PC-9 (cell line): ENCODE data around the gene BTLA. TPM values are rescaled to one million over a fixed set of nuclear protein-coding genes. Genes with fewer than 3 reads are reported as not detected.
"Not testable (repeated sequence)": the region's sequence is repeated elsewhere in the genome, so short reads cannot be mapped to it uniquely, and the experiment has no call there.

ENCODE experiments used
- BruUV-seq: library from RNA; stranded (reverse); fragments of 400-500 nt; replicated peaks from 2 replicates; lab custom pipeline; 2021; lab: Mats Ljungman, UMichigan
- CTCF ChIA-PET: fragments of 300-600 bp; sonication (Branson Sonifier 250); formaldehyde crosslinking; loops from one replicate; lab custom pipeline; 2022; ENCODE audit warnings: antibody characterized with exemption; lab: Charles Lee
- POLR2A ChIA-PET: fragments of 300-600 bp; sonication (Branson Sonifier 250); formaldehyde crosslinking; loops from one replicate; lab custom pipeline; 2022; ENCODE audit warnings: antibody characterized with exemption; ENCODE audit not compliant: unreplicated experiment; lab: Charles Lee
- DNase-seq, 2 experiments: peaks; one replicate each; pipeline versions ENCODE4 v3.0.0 to v3.0.0-alpha.2; 2015 to 2022; ENCODE audit warnings: mixed read lengths in 1 of 2
- H2AFZ ChIP-seq: fragments of 200-600 bp; sonication (generic); 2 replicates; pipeline ENCODE4 v1.8.1; 2017; ENCODE audit warnings: antibody characterized with exemption
- H3F3A ChIP-seq: fragments of 200-600 bp; sonication (generic); 2 replicates; pipeline ENCODE4 v1.8.1; 2017; ENCODE audit warnings: antibody characterized with exemption, mild to moderate bottlenecking, low read depth; ENCODE audit not compliant: insufficient read depth
- H3K27ac ChIP-seq: fragments of 200-600 bp; sonication (generic); 2 replicates; pipeline ENCODE4 v1.6.1; 2016; ENCODE audit warnings: mixed run types
- H3K27me3 ChIP-seq: fragments of 200-600 bp; sonication (generic); 2 replicates; pipeline ENCODE4 v1.6.1; 2016; ENCODE audit warnings: low read depth, mixed run types; ENCODE audit not compliant: insufficient read depth
- H3K36me3 ChIP-seq: fragments of 200-600 bp; sonication (generic); 2 replicates; pipeline ENCODE4 v1.6.1; 2016; ENCODE audit warnings: low read depth, mixed run types
- H3K4me1 ChIP-seq: fragments of 200-600 bp; sonication (generic); replicated peaks from 2 replicates; pipeline ENCODE4 v1.6.1; 2016; ENCODE audit warnings: mixed run types; ENCODE audit not compliant: insufficient read depth
- H3K4me2 ChIP-seq: fragments of 200-600 bp; sonication (generic); 2 replicates; pipeline ENCODE4 v1.6.1; 2017; ENCODE audit warnings: mixed run types
- H3K4me3 ChIP-seq: fragments of 200-600 bp; sonication (generic); 2 replicates; pipeline ENCODE4 v1.6.1; 2016; ENCODE audit warnings: mixed run types
- H3K79me2 ChIP-seq: fragments of 200-600 bp; sonication (generic); 2 replicates; pipeline ENCODE4 v1.6.1; 2017; ENCODE audit warnings: low read depth, mixed run types
- H3K9me2 ChIP-seq: fragments of 200-600 bp; sonication (generic); 2 replicates; pipeline ENCODE4 v1.8.1; 2017; ENCODE audit warnings: mild to moderate bottlenecking; ENCODE audit not compliant: insufficient read depth
- H3K9me3 ChIP-seq: fragments of 200-600 bp; sonication (generic); 2 replicates; pipeline ENCODE4 v1.8.1; 2016; ENCODE audit warnings: low read depth; ENCODE audit not compliant: insufficient read depth
- H4K20me1 ChIP-seq: fragments of 200-600 bp; sonication (generic); 2 replicates; pipeline ENCODE4 v1.8.1; 2017; ENCODE audit not compliant: insufficient read depth
- EZH2 ChIP-seq: fragments of 200-600 bp; sonication (generic); IDR thresholded peaks from 2 replicates; pipeline ENCODE4 v1.8.0; 2017; ENCODE audit warnings: antibody characterized with exemption, low read depth
- intact Hi-C: fragments of 100-400 bp; cut with micrococcal nuclease; formaldehyde crosslinking; loops from one replicate; pipeline ENCODE4 v1.10.0; 2022; ENCODE audit not compliant: unreplicated experiment
- total RNA-seq: library from RNA; stranded (reverse); gene quantifications from 2 replicates; pipeline ENCODE4 v1.2.3, GENCODE V29; 2021
- TF ChIP-seq, protein P1 (sequence below): fragments of 200-600 bp; sonication (generic); conservative IDR thresholded peaks from 2 replicates; pipeline ENCODE4 v1.6.1; 2017; ENCODE audit warnings: mixed run types, antibody characterized with exemption, mild to moderate bottlenecking, moderate library complexity

BTLA gene
- total RNA-seq, 1 experiment from 2014 or later = not detected

DNA sequence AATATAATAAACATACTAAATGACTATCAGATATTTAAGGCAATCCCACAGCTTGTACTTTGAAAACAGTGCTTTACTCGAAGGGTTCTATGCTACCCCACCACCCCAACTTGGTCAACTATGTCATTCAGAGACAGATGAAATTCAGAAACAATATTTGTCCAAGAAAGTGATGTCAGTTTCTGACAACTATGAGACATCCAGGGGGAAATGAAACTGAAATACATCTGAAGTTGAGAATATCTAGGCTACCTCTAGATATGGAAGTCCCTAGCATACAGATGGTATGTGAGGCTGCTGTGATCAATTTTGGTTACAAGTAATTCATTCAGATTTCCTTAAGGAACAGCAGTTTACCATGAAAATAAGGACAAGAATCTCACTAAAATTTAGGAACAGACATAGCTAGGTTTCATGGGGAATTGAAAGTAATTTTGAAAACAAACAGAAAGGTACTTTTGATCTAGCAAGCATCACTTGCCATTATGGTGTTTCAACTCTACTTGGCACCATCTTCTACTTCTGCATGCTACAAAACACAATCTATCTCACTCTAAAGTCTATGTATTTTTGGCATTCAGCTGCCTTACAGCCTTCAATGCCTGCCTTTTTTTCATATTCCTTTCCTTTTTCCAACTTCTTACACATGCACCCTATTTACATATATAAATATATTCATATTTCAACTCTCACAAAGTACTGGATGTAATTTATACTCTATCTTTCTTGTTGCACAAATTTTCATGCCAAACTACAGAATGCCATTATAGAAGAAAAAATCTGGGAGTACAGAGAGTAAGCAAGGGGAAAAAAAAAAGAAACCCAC, 40.8 kb upstream of the BTLA start:
- H3K27ac ChIP-seq = no peak overlapping the region
- H3K9me3 ChIP-seq = no peaks in the 10 kb centered on the region
- no peaks in the 10 kb centered on the region for H3K4me1 ChIP-seq
- CTCF ChIA-PET = no interaction called here
- POLR2A ChIA-PET = no interaction called here
- H3K27me3 ChIP-seq = no peaks in the 10 kb centered on the region
- no peak overlapping the region for H2AFZ ChIP-seq
- BruUV-seq = no TSS peak
- no peak overlapping the region for H3K4me3 ChIP-seq
- no peak overlapping the region for H3K4me2 ChIP-seq
- intact Hi-C loops = no loop called here
- peaks cover 20% of the 10 kb centered on the region; the same call in 1 of the 2 replicates for H3K36me3 ChIP-seq
- no peak for TF ChIP-seq EZH2
- TF ChIP-seq, protein P1, sequence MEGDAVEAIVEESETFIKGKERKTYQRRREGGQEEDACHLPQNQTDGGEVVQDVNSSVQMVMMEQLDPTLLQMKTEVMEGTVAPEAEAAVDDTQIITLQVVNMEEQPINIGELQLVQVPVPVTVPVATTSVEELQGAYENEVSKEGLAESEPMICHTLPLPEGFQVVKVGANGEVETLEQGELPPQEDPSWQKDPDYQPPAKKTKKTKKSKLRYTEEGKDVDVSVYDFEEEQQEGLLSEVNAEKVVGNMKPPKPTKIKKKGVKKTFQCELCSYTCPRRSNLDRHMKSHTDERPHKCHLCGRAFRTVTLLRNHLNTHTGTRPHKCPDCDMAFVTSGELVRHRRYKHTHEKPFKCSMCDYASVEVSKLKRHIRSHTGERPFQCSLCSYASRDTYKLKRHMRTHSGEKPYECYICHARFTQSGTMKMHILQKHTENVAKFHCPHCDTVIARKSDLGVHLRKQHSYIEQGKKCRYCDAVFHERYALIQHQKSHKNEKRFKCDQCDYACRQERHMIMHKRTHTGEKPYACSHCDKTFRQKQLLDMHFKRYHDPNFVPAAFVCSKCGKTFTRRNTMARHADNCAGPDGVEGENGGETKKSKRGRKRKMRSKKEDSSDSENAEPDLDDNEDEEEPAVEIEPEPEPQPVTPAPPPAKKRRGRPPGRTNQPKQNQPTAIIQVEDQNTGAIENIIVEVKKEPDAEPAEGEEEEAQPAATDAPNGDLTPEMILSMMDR = no peak
- H4K20me1 ChIP-seq = peaks cover 6% of the 10 kb centered on the region; the same call in 1 of the 2 replicates
- H3F3A ChIP-seq = no peaks in the 10 kb centered on the region
- no peaks in the 10 kb centered on the region for H3K9me2 ChIP-seq
- no peaks in the 10 kb centered on the region for H3K79me2 ChIP-seq
- no peak for DNase-seq

DNA sequence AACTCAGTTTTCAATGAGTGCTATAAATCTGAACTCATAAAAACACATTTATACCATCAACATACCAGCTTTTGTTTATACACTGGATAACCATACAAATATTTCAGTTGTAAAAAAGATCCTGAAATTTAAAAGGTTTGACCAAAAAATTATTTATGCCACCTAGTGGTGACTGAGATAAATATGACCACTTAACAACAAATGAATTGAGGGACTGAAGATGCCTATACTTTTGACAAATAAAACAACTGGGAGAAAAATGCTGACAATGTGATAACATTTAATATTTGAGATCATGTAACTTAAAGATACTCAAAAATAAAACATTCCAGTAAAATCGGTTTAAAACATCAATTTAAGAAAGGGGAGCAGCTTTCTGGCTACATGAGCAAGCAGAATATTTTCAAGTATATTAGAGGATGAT, 32.1 kb upstream of the BTLA start:
- no peaks in the 10 kb centered on the region for H3K9me2 ChIP-seq
- H3F3A ChIP-seq = peaks cover 15% of the 10 kb centered on the region; the same call in 1 of the 2 replicates
- H3K4me2 ChIP-seq = no peak overlapping the region
- no peaks in the 10 kb centered on the region for H3K79me2 ChIP-seq
- no peak for DNase-seq
- TF ChIP-seq, protein P1 = peak; percentile 81
- no peak for TF ChIP-seq EZH2
- 0 out of 2 replicates have a peak, but pooled peaks cover 7% of the 10 kb centered on the region for H3K36me3 ChIP-seq
- no peaks in the 10 kb centered on the region for H3K9me3 ChIP-seq
- ChIA-PET CTCF (interaction anchor here (0.6 to 1.3 kb wide), 6 partner anchors 26 to 420 kb away, joined by 3 to 10 read pairs (median 4); partner anchors contain the start of gene SLC9C1), POLR2A (interaction anchor here (0.6 kb wide), 1 partner anchor 615 kb away, joined by 3 read pairs; no protein-coding TSS in a partner anchor)
- intact Hi-C loops = loop anchor here (1.0 to 5.0 kb wide), 3 partner anchors 238 to 419 kb away; no protein-coding TSS in a partner anchor
- H3K4me3 ChIP-seq = no peak overlapping the region
- H2AFZ ChIP-seq = no peak overlapping the region
- BruUV-seq = no TSS peak
- H3K27ac ChIP-seq = no peak overlapping the region
- H3K4me1 ChIP-seq = no peaks in the 10 kb centered on the region
- peaks cover 6% of the 10 kb centered on the region; the same call in 1 of the 2 replicates for H4K20me1 ChIP-seq
- H3K27me3 ChIP-seq = no peaks in the 10 kb centered on the region

DNA sequence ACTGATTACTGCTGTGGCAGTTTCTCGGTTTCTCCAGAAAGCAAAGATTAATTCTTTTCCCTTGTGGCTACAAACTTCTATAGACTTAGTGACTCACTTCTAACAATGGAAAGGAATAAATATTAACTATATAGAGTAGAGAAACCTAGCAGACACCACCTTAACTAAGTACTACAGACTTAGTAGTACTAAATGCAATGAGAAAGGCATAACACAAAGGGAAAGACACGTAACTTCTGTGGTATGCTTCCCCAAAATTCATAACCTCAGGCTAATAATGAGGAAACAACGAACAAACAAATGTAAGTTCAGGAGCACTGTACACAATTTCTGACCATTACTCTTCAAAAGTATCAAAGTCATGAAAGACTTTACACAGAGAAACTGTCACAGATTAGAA, 31.3 kb upstream of the BTLA start:
- H3K9me2 ChIP-seq = no peaks in the 10 kb centered on the region
- TF ChIP-seq, protein P1 = no peak
- no peak for TF ChIP-seq EZH2
- no peak overlapping the region for H3K4me2 ChIP-seq
- intact Hi-C loops = loop anchor here (5.0 kb wide), 1 partner anchor 393 kb away; no protein-coding TSS in a partner anchor
- DNase-seq = no peak
- POLR2A ChIA-PET = interaction anchor here (0.6 kb wide), 1 partner anchor 616 kb away, joined by 3 read pairs; no protein-coding TSS in a partner anchor
- H3F3A ChIP-seq = peaks cover 15% of the 10 kb centered on the region; the same call in 1 of the 2 replicates
- BruUV-seq = no TSS peak
- H3K4me1 ChIP-seq = no peaks in the 10 kb centered on the region
- CTCF ChIA-PET = interaction anchor here (0.6 to 1.3 kb wide), 6 partner anchors 27 to 419 kb away, joined by 3 to 10 read pairs (median 4); partner anchors contain the start of gene SLC9C1
- H4K20me1 ChIP-seq = peaks cover 4% of the 10 kb centered on the region; the same call in 1 of the 2 replicates
- H3K27ac ChIP-seq = no peak overlapping the region
- no peaks in the 10 kb centered on the region for H3K79me2 ChIP-seq
- no peaks in the 10 kb centered on the region for H3K9me3 ChIP-seq
- H3K4me3 ChIP-seq = no peak overlapping the region
- 0 out of 2 replicates have a peak, but pooled peaks cover 7% of the 10 kb centered on the region for H3K36me3 ChIP-seq
- H2AFZ ChIP-seq = no peak overlapping the region
- H3K27me3 ChIP-seq = no peaks in the 10 kb centered on the region

DNA sequence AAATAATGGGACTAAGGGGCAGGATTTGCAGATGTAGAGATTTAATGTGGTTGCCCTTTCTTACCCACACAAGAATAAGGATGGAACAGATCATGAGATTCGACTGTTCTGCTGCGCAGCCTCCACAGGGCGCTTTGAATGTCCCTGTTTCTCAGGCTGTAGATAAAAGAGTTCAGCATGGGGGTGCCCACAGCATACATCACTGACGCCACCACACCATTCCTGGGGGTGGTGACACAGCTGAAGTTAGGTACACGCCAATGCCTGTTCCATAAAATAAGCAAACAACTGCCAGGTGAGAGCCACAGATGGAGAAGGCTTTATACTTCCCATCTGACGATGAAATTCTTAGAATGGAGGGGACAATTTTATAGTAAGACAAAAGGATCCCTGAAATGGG, 24.9 kb upstream of the BTLA start:
- BruUV-seq, H2AFZ ChIP-seq, H3K79me2 ChIP-seq, H3K27ac ChIP-seq, H3K4me2 ChIP-seq, H3K27me3 ChIP-seq, H4K20me1 ChIP-seq, H3K9me2 ChIP-seq, DNase-seq, POLR2A ChIA-PET, H3K9me3 ChIP-seq, CTCF ChIA-PET, H3K4me3 ChIP-seq, H3K4me1 ChIP-seq, H3K36me3 ChIP-seq, H3F3A ChIP-seq: not testable (repeated sequence)
- intact Hi-C loops = loop anchor here (10.0 kb wide), 1 partner anchor 539 kb away; no protein-coding TSS in a partner anchor
